ENCODE measurements around the gene CDC14B. TPM values are rescaled to one million over a fixed set of nuclear protein-coding genes. Genes with fewer than 3 reads are reported as not detected.

Gene CDC14B
- total RNA-seq, 1 donor from 2014 or later: 26.0 TPM

Other genes starting within 250 kb of the CDC14B start
- gene SLC35D2, start 236.1 kb downstream of the CDC14B start, total RNA-seq: 8.0 TPM
- 7.5 TPM for gene ZNF367, start 201.5 kb downstream of the CDC14B start, total RNA-seq
- 8.5 TPM for gene HABP4, start 169.7 kb downstream of the CDC14B start, total RNA-seq
- gene PRXL2C, start 35.5 kb upstream of the CDC14B start, total RNA-seq: 13.3 TPM
- 15.9 TPM for gene ZNF510, start 158.2 kb upstream of the CDC14B start, total RNA-seq
- gene ZNF782, start 234.7 kb upstream of the CDC14B start, total RNA-seq: 9.4 TPM